Measurements from ENCODE around the gene ZNF688.
"Not testable (repeated sequence)": the region's sequence is repeated elsewhere in the genome, so short reads cannot be mapped to it uniquely, and the experiment has no call there.

DNA sequence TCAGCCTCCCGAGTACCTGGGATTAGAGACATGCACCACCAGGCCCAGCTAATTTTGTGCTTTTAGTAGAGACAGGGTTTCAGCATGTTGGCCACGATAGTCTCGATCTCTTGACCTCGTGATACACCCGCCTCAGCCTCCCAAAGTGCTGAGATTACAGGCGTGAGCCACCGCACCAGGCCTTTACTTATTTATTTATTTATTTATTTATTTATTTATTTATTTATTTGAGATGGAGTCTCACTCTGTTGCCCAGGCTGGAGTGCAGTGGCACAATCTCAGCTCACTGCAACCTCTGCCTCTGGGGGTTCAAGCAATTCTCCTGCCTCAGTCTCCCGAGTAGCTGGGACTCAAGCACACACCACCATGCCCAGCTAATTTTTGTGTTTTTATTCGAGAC is 19.4 kb upstream of the ZNF688 start:
- TF ChIP-seq EZH2 (IDR thresholded peaks at IDR 0.05); POLR2AphosphoS5 (IDR thresholded peaks at IDR 0.05; ENCODE audit: borderline replicate concordance, low read depth, low read length); FOXP2 (optimal IDR thresholded peaks at IDR 0.05; ENCODE audit: control extremely low read depth, extremely low read length, insufficient read depth): not testable (repeated sequence)

All from SK-N-MC (cell line).